ENCODE results near the gene ANKRD22.

ANKRD22 gene

GRCh38 chr10:88835096-88835909 lies 16.3 kb downstream of the ANKRD22 start:
- TF ChIP-seq CTCF (IDR thresholded peaks at IDR 0.05; ENCODE audit: control extremely low read depth, extremely low read depth, low read depth, missing control alignments) = peak; percentile 89
- CTCF ChIA-PET = interaction anchor here (0.6 to 20.3 kb wide), 62 partner anchors 8 to 467 kb away, joined by 3 to 471 read pairs (median 5); partner anchors contain the start of genes ANKRD22, FAS, IFIT2 and LIPJ
- peak; percentile 55 for DNase-seq (ENCODE audit: extremely low spot score)
- POLR2A ChIA-PET = no interaction called here

- DNase-seq (ENCODE audit: extremely low spot score) = no peak
- TF ChIP-seq CTCF (IDR thresholded peaks at IDR 0.05; ENCODE audit: control extremely low read depth, extremely low read depth, low read depth, missing control alignments) = no peak
- POLR2A ChIA-PET = no interaction called here
- CTCF ChIA-PET = interaction anchor here (1.3 to 20.3 kb wide), 13 partner anchors 11 to 410 kb away, joined by 3 to 471 read pairs (median 24); partner anchors contain the start of gene ANKRD22
Measured at GRCh38 chr10:88833723-88834122, 17.9 kb downstream of the ANKRD22 start.

- DNase-seq (ENCODE audit: extremely low spot score) = no peak
- TF ChIP-seq CTCF (IDR thresholded peaks at IDR 0.05; ENCODE audit: control extremely low read depth, extremely low read depth, low read depth, missing control alignments) = no peak
- ChIA-PET CTCF (interaction anchor here (1.0 to 20.3 kb wide), 4 partner anchors 19 to 98 kb away, joined by 3 to 471 read pairs (median 30); partner anchors contain the start of gene ANKRD22), POLR2A (no interaction called here)
Measured at GRCh38 chr10:88833156-88833555, 18.5 kb downstream of the ANKRD22 start.

GRCh38 chr10:88832376-88832775 lies 19.3 kb downstream of the ANKRD22 start:
- no peak for DNase-seq (ENCODE audit: extremely low spot score)
- no peak for TF ChIP-seq CTCF (IDR thresholded peaks at IDR 0.05; ENCODE audit: control extremely low read depth, extremely low read depth, low read depth, missing control alignments)
- ChIA-PET CTCF (interaction anchor here (1.0 to 20.3 kb wide), 4 partner anchors 21 to 98 kb away, joined by 3 to 471 read pairs (median 4); no protein-coding TSS in a partner anchor), POLR2A (no interaction called here)

GRCh38 chr10:88831709-88832108 lies 19.9 kb downstream of the ANKRD22 start:
- ChIA-PET POLR2A (no interaction called here), CTCF (interaction anchor here (0.7 to 20.3 kb wide), 8 partner anchors 13 to 267 kb away, joined by 3 to 471 read pairs (median 3); no protein-coding TSS in a partner anchor)
- no peak for DNase-seq (ENCODE audit: extremely low spot score)
- no peak for TF ChIP-seq CTCF (IDR thresholded peaks at IDR 0.05; ENCODE audit: control extremely low read depth, extremely low read depth, low read depth, missing control alignments)

- ChIA-PET POLR2A (no interaction called here), CTCF (interaction anchor here (0.7 to 20.3 kb wide), 8 partner anchors 14 to 267 kb away, joined by 3 to 471 read pairs (median 3); no protein-coding TSS in a partner anchor)
- DNase-seq (ENCODE audit: extremely low spot score) = no peak
- TF ChIP-seq CTCF (IDR thresholded peaks at IDR 0.05; ENCODE audit: control extremely low read depth, extremely low read depth, low read depth, missing control alignments) = no peak
Measured at GRCh38 chr10:88830643-88831268, 20.9 kb downstream of the ANKRD22 start.
